Peyer's patch (tissue), 4 donors: Measurements from ENCODE around the gene SEPHS2.

Experiments
- CTCF ChIP-seq, 6 experiments: fragments of 450-650 bp in 4 of 6; fragments of 200-600 bp in 2 of 6; sonication (generic) in 1 of 6; IDR thresholded peaks; one replicate each; pipeline ENCODE4 v1.5.1; 2017 to 2019; ENCODE audit warnings: antibody characterized with exemption in 6 of 6, mild to moderate bottlenecking in 3 of 6, moderate library complexity in 1 of 6
- POLR2A ChIP-seq, 2 donors: fragments of 450-650 bp; IDR thresholded peaks; one replicate each; pipeline ENCODE4 v1.5.1; 2017; ENCODE audit warnings: antibody characterized with exemption in 2 of 2, mild to moderate bottlenecking in 2 of 2, moderate library complexity in 2 of 2

DNA sequence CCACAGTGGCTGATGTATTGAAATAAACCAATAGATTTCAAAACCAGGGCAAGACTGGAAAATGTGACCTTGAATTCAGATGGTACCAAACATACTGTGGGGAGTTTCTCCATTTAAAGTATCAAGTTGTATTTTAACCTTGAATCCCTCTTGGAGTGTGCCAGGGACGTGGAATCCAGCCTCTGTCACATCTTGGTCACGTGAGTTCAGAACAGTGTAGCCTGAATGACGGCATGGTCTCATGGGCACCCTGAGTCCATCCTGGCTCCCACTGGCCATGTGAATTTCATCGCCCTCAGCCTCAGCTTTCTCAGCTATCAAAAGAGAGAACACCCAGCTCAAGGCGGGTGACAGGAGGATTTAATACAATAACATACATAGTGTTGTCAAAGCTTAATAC lies 31.5 kb downstream of the SEPHS2 start:
- TF ChIP-seq CTCF (IDR thresholded peaks at IDR 0.05) (no peak), POLR2A (IDR thresholded peaks at IDR 0.05) (no peak)
